ENCODE results near the gene DBI. TPM values are rescaled to one million over a fixed set of nuclear protein-coding genes. Genes with fewer than 3 reads are reported as not detected.

The DBI gene
- total and polyA plus RNA-seq, 2 of the 13 experiments (the other 11 are each of a cell fraction or from before 2014, with no cell fraction given) = 330 to 659 TPM

DNA sequence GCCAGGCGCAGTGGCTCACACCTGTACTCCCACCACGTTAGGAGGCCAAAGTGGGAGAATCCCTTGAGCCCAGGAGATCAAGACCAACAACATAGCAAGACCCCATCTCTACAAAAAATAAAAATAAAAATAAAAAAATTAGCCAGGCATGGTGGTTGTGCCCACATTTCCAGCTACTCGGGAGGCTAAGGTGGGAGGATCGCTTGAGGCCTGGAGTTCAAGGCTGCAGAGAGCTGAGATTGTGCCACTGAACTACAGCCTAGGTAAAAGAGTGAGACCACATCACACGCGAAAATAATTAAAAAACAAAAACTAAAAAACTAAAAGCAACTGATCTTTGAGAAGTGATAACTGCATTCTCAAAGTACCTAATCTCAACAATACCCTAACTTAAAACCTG lies 2.0 kb upstream of the DBI start:
- TF ChIP-seq ZNF770 (CRISPR knock-in tag; IDR thresholded peaks at IDR 0.05) (peak; percentile 53), NR2F1 (CRISPR knock-in tag; IDR thresholded peaks at IDR 0.05) (no peak)
- Histone ChIP-seq H3K27ac (ENCODE audit: extremely low read length, insufficient read depth, low read length) (no peak overlapping the region), H3K4me1 (ENCODE audit: insufficient read depth, low read length) (peaks cover 41% of the 10 kb centered on the region), H3K36me3 (replicated peaks in 1 of 2; ENCODE audit: control insufficient read depth in 1 of 2, insufficient read depth in 2 of 2, low read length in 2 of 2) (peaks cover 14 to 17% of the 10 kb centered on the region in 2 experiments), H3K4me3 (replicated peaks in 1 of 3; ENCODE audit: insufficient read depth in 1 of 3, low read depth in 2 of 3, low read length in 3 of 3) (no peak overlapping the region), H3K9ac (ENCODE audit: insufficient read depth, low read depth, low read length) (no peak overlapping the region), H4K20me1 (ENCODE audit: insufficient read depth, low read length) (peaks cover 20% of the 10 kb centered on the region), H3K4me2 (ENCODE audit: low read depth, low read length) (peak overlapping the region; percentile 97), H2AFZ (ENCODE audit: low read length) (no peak overlapping the region), H3K79me2 (ENCODE audit: insufficient read depth, low read length) (peaks cover 43% of the 10 kb centered on the region), H3K27me3 (ENCODE audit: control insufficient read depth in 1 of 2, insufficient read depth in 2 of 2, low read length in 2 of 2) (no peaks in the 10 kb centered on the region; a peak in 1 of 5 replicates), H3K9me3 (ENCODE audit: low read length) (no peaks in the 10 kb centered on the region)
- DNase-seq (ENCODE audit: low spot score) = no peak
- 93% methylated on average over 6 of the region's 6 CpGs for WGBS (ENCODE audit: low lambda C conversion rate)
- no TSS peak for BruUV-seq (replicated peaks)
- FAIRE-seq = no peak
- ChIA-PET POLR2A (no interaction called here), CTCF (ENCODE audit: low intra/inter-chr PET ratio, low total read pairs) (no interaction called here)
- intact Hi-C loops (cut with micrococcal nuclease; ENCODE audit: unreplicated experiment) (loop anchor here (5.0 kb wide), 2 partner anchors 68 to 72 kb away; partner anchors contain the start of gene TMEM37), in situ Hi-C loops (cut with HindIII; ENCODE audit: extremely low pct_ligation_motif_present, low pct_unique_long_range_greater_than_20kb) (no loop called here)
- ATAC-seq = no peak

DNA sequence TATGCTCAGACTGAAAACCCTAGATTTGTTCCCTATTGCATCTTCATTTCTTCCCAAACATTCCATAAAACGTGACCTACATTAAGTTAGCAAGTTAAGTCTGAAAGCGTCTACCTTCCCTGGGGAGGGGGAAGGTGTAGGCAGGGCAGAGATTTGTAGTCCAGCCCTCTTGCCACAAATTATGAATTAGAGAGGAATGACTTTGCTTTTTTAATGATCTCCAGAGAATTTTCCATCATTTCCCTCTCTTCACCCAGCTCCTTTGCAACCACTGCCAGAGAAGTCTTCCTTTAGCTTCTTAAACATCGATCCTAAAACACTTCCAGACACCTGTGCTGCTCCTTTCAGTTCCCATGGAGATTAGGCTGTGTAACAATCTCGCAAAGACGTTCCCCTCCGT lies 1.3 kb upstream of the DBI start:
- H3K27ac ChIP-seq (ENCODE audit: extremely low read length, insufficient read depth, low read length) = peak overlapping the region; percentile 84

More for the DNA sequence above, 1.3 kb upstream of the DBI start:
- in situ Hi-C loops (cut with HindIII; ENCODE audit: extremely low pct_ligation_motif_present, low pct_unique_long_range_greater_than_20kb) = no loop called here
- Histone ChIP-seq H3K27me3 (ENCODE audit: control insufficient read depth in 1 of 2, insufficient read depth in 2 of 2, low read length in 2 of 2) (no peaks in the 10 kb centered on the region; a peak in 1 of 5 replicates), H3K79me2 (ENCODE audit: insufficient read depth, low read length) (peaks cover 46% of the 10 kb centered on the region), H3K9ac (ENCODE audit: insufficient read depth, low read depth, low read length) (peak overlapping the region; percentile 82), H3K9me3 (ENCODE audit: low read length) (no peaks in the 10 kb centered on the region), H3K36me3 (replicated peaks in 1 of 2; ENCODE audit: control insufficient read depth in 1 of 2, insufficient read depth in 2 of 2, low read length in 2 of 2) (peaks cover 17 to 22% of the 10 kb centered on the region in 2 experiments), H4K20me1 (ENCODE audit: insufficient read depth, low read length) (peaks cover 20% of the 10 kb centered on the region), H3K4me2 (ENCODE audit: low read depth, low read length) (peak overlapping the region; percentile 97), H3K4me1 (ENCODE audit: insufficient read depth, low read length) (peaks cover 42% of the 10 kb centered on the region), H2AFZ (ENCODE audit: low read length) (no peak overlapping the region), H3K4me3 (replicated peaks in 1 of 3; ENCODE audit: insufficient read depth in 1 of 3, low read depth in 2 of 3, low read length in 3 of 3) (peak overlapping the region; percentile 86 to 95 (median 88))
- ATAC-seq (no peak), DNase-seq (ENCODE audit: low spot score) (no peak), FAIRE-seq (no peak)
- POLR2A ChIA-PET = no interaction called here
- BruUV-seq (replicated peaks) = no TSS peak
- TF ChIP-seq NFE2L2 (IDR thresholded peaks at IDR 0.05; ENCODE audit: low read length) (0 out of 2 replicates have a peak, but pooled peaks have one; percentile 11), BCL6 (CRISPR knock-in tag; IDR thresholded peaks at IDR 0.05) (no peak), SNAI1 (CRISPR knock-in tag; IDR thresholded peaks at IDR 0.05; ENCODE audit: borderline replicate concordance) (0 out of 2 replicates have a peak, but pooled peaks have one; percentile 13)
- TF ChIP-seq, protein P1, sequence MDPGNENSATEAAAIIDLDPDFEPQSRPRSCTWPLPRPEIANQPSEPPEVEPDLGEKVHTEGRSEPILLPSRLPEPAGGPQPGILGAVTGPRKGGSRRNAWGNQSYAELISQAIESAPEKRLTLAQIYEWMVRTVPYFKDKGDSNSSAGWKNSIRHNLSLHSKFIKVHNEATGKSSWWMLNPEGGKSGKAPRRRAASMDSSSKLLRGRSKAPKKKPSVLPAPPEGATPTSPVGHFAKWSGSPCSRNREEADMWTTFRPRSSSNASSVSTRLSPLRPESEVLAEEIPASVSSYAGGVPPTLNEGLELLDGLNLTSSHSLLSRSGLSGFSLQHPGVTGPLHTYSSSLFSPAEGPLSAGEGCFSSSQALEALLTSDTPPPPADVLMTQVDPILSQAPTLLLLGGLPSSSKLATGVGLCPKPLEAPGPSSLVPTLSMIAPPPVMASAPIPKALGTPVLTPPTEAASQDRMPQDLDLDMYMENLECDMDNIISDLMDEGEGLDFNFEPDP (CRISPR knock-in tag; conservative IDR thresholded peaks at IDR 0.05) = 0 out of 2 replicates have a peak, but pooled peaks have one; percentile 15
- TF ChIP-seq, protein P2, sequence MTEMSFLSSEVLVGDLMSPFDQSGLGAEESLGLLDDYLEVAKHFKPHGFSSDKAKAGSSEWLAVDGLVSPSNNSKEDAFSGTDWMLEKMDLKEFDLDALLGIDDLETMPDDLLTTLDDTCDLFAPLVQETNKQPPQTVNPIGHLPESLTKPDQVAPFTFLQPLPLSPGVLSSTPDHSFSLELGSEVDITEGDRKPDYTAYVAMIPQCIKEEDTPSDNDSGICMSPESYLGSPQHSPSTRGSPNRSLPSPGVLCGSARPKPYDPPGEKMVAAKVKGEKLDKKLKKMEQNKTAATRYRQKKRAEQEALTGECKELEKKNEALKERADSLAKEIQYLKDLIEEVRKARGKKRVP (CRISPR knock-in tag; IDR thresholded peaks at IDR 0.05) = no peak
- intact Hi-C loops (cut with micrococcal nuclease; ENCODE audit: unreplicated experiment) = loop anchor here (5.0 kb wide), 2 partner anchors 67 to 73 kb away; partner anchors contain the start of gene TMEM37
- CTCF ChIA-PET (ENCODE audit: low intra/inter-chr PET ratio, low total read pairs) = no interaction called here
- WGBS (ENCODE audit: low lambda C conversion rate) = 51% methylated on average over 6 of the region's 6 CpGs

Data from HepG2 (cell line).